Measurements from ENCODE around the gene PHC1. TPM values are rescaled to one million over a fixed set of nuclear protein-coding genes. Genes with fewer than 3 reads are reported as not detected.

PHC1 gene
- total RNA-seq, 1 experiment from 2014 or later, result 568 TPM

DNA sequence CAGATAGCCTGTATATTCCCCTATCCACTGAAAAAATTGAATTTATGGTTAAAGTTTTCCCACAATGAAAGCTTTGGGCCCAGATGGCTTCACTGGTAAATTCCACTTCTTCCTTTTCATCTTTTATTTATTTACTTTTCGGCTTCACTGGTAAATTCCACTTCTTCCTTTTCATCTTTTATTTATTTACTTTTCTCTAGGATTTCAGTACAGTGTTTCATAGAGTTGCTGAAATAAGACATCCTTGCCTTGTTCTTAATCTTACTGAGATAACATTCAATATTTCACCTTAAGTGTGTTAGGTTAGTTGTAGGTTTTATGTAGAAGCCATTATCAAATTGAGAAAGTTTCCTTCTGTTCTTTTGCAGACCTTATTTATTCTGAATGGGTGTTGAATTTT, 56.1 kb downstream of the PHC1 start:
- H3K27me3 Mint-ChIP-seq (ENCODE audit: low read depth), result no peaks in the 10 kb centered on the region; the same call in 1 of the 2 replicates
- H3K27ac Mint-ChIP-seq, result no peak overlapping the region
- no peak overlapping the region for H2AFZ ChIP-seq (ENCODE audit: low read length)
- no peak overlapping the region for H4K8ac ChIP-seq (replicated peaks; ENCODE audit: insufficient read length, low read depth, low read length)
- no peak overlapping the region for H3K4me3 Mint-ChIP-seq
- no peak overlapping the region for H3K27ac ChIP-seq (ENCODE audit: insufficient read length, low read depth, low read length)
- H3K23ac ChIP-seq (ENCODE audit: insufficient read length, low read depth, low read length), result no peak overlapping the region
- H3T11ph ChIP-seq (ENCODE audit: low read length), result no peak overlapping the region
- no CpG with 5 or more reads among the region's 1 CpG for WGBS (ENCODE audit: extremely low coverage, insufficient read length, low lambda C conversion rate)
- H3K4me2 ChIP-seq (ENCODE audit: insufficient read depth, insufficient read length, low read length), result no peak overlapping the region
- no peak overlapping the region for H2BK5ac ChIP-seq (ENCODE audit: insufficient read length, low read length)
- H3K79me1 ChIP-seq (ENCODE audit: insufficient read depth, low read depth, low read length, poor library complexity, severe bottlenecking), result no peaks in the 10 kb centered on the region
- H3K4me1 ChIP-seq (ENCODE audit: insufficient read depth, low read length), result no peaks in the 10 kb centered on the region
- H4K5ac ChIP-seq (ENCODE audit: insufficient read length, low read depth, low read length), result no peak overlapping the region
- H2BK12ac ChIP-seq (ENCODE audit: insufficient read length, low read depth, low read length), result no peak overlapping the region
- peaks cover 4% of the 10 kb centered on the region for H3K9me3 ChIP-seq (ENCODE audit: control insufficient read depth, low read depth, low read length)
- peaks cover 10 to 16% (median 15%) of the 10 kb centered on the region in 3 experiments for H3K36me3 Mint-ChIP-seq (ENCODE audit: insufficient read depth in 1 of 3, low read depth in 3 of 3)
- no peak overlapping the region for H3K18ac ChIP-seq (ENCODE audit: insufficient read length, low read depth, low read length)
- H2BK20ac ChIP-seq (ENCODE audit: low read depth, low read length, poor library complexity, severe bottlenecking), result no peak overlapping the region
- no peak overlapping the region for H4K91ac ChIP-seq (ENCODE audit: insufficient read length, low read depth, low read length)
- no peaks in the 10 kb centered on the region for H3K79me2 ChIP-seq (ENCODE audit: insufficient read depth, low read length)
- TF ChIP-seq, protein P1, sequence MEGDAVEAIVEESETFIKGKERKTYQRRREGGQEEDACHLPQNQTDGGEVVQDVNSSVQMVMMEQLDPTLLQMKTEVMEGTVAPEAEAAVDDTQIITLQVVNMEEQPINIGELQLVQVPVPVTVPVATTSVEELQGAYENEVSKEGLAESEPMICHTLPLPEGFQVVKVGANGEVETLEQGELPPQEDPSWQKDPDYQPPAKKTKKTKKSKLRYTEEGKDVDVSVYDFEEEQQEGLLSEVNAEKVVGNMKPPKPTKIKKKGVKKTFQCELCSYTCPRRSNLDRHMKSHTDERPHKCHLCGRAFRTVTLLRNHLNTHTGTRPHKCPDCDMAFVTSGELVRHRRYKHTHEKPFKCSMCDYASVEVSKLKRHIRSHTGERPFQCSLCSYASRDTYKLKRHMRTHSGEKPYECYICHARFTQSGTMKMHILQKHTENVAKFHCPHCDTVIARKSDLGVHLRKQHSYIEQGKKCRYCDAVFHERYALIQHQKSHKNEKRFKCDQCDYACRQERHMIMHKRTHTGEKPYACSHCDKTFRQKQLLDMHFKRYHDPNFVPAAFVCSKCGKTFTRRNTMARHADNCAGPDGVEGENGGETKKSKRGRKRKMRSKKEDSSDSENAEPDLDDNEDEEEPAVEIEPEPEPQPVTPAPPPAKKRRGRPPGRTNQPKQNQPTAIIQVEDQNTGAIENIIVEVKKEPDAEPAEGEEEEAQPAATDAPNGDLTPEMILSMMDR (conservative IDR thresholded peaks at IDR 0.05), result no peak
- H3K27me3 ChIP-seq (ENCODE audit: insufficient read depth, low read length), result no peaks in the 10 kb centered on the region
- no peaks in the 10 kb centered on the region for H3K4me1 Mint-ChIP-seq
- H3K56ac ChIP-seq (ENCODE audit: insufficient read length, low read depth, low read length), result no peak overlapping the region
- no peak overlapping the region for H3K14ac ChIP-seq (ENCODE audit: insufficient read depth, low read length)
- no peak for DNase-seq
- no peak overlapping the region for H2AK5ac ChIP-seq (ENCODE audit: insufficient read length, low read length)
- no peak overlapping the region for H3K9ac ChIP-seq (ENCODE audit: extremely low read depth, insufficient read length, low read length)
- no peak overlapping the region for H2BK15ac ChIP-seq (ENCODE audit: low read depth, low read length)
- H4K20me1 ChIP-seq (ENCODE audit: control insufficient read depth, insufficient read depth, insufficient read length), result no peaks in the 10 kb centered on the region
- peaks cover 24 to 31% of the 10 kb centered on the region in 2 experiments for H3K9me3 Mint-ChIP-seq
- H3K4ac ChIP-seq (ENCODE audit: low read depth, low read length), result no peak overlapping the region
- H3K23me2 ChIP-seq (ENCODE audit: insufficient read length, low read depth, low read length, poor library complexity, severe bottlenecking), result no peaks in the 10 kb centered on the region
- H2BK120ac ChIP-seq (ENCODE audit: low read depth, low read length, poor library complexity, severe bottlenecking), result no peak overlapping the region

Measured in H9 (cell line).